ENCODE results near the gene KAT5. TPM values are rescaled to one million over a fixed set of nuclear protein-coding genes. Genes with fewer than 3 reads are reported as not detected.
"Not testable (repeated sequence)": the region's sequence is repeated elsewhere in the genome, so short reads cannot be mapped to it uniquely, and the experiment has no call there.

The KAT5 gene
- total RNA-seq, 1 donor from 2014 or later, result 21.0 TPM

- Histone ChIP-seq H3K27me3 (peaks cover 12% of the 10 kb centered on the region), H3K27ac (no peak overlapping the region), H3K9ac (no peak overlapping the region), H3K9me3 (ENCODE audit: low read depth) (no peaks in the 10 kb centered on the region), H3K36me3 (no peaks in the 10 kb centered on the region), H2AFZ (replicated peaks) (no peak overlapping the region), H4K20me1 (ENCODE audit: low read depth) (no peaks in the 10 kb centered on the region), H3K4me3 (no peak overlapping the region), H3K79me2 (ENCODE audit: low read depth) (no peaks in the 10 kb centered on the region), H3F3A (ENCODE audit: low read depth) (no peaks in the 10 kb centered on the region), H3K4me1 (no peaks in the 10 kb centered on the region), H3K4me2 (no peak overlapping the region)
- Mint-ChIP-seq H3K27ac (no peak overlapping the region), H3K36me3 (no peaks in the 10 kb centered on the region), H3K4me1 (peaks cover 4% of the 10 kb centered on the region), H3K27me3 (ENCODE audit: insufficient read depth, low read depth) (peaks cover 13% of the 10 kb centered on the region), H3K4me3 (no peak overlapping the region), H3K9me3 (no peaks in the 10 kb centered on the region)
- TF ChIP-seq EZH2 (IDR thresholded peaks at IDR 0.05), result no peak
- TF ChIP-seq EZH2phosphoT487 (IDR thresholded peaks at IDR 0.05), result no peak
- TF ChIP-seq CTCF (IDR thresholded peaks at IDR 0.05), result no peak
- no peak for DNase-seq (ENCODE audit: low spot score)
These were observed 26.1 kb upstream of the KAT5 start for GRCh38 chr11:65685981-65686380.

- H3K36me3 Mint-ChIP-seq; H3K27ac Mint-ChIP-seq; H3K9me3 ChIP-seq (ENCODE audit: low read depth); H3K36me3 ChIP-seq; H3K4me2 ChIP-seq; DNase-seq (ENCODE audit: low spot score); H3F3A ChIP-seq (ENCODE audit: low read depth); H3K4me1 Mint-ChIP-seq; H3K4me3 ChIP-seq; H3K79me2 ChIP-seq (ENCODE audit: low read depth); H4K20me1 ChIP-seq (ENCODE audit: low read depth); H3K9ac ChIP-seq; H3K27me3 ChIP-seq; H3K27me3 Mint-ChIP-seq (ENCODE audit: insufficient read depth, low read depth); H3K4me1 ChIP-seq; H3K4me3 Mint-ChIP-seq; H3K27ac ChIP-seq; H3K9me3 Mint-ChIP-seq: not testable (repeated sequence)
- H2AFZ ChIP-seq (replicated peaks), result peak overlapping the region; percentile 86
These were observed 20.2 kb upstream of the KAT5 start for GRCh38 chr11:65691847-65692246.

DNA sequence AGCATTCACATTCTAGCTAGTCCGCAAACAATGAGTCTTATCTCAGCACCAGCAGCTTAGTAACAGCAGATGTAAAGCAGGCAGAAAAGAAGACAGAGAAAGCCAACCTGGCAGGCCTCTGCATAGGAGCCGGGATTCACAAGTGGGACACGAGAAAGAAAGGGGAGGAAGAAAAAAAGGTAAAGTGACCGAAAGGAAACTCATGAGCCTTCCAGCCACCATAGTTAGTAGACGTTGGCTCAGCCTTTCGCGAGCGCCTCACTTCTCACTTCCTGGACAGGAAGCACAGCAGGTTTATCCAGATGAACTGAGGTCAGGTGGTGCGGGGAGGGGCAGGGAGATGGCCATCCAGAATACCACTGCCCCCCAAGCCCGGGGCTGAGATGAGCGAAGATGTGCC, 19.7 kb upstream of the KAT5 start:
- Mint-ChIP-seq H3K4me1 (peaks cover 9% of the 10 kb centered on the region), H3K27ac (peak overlapping the region; percentile 21), H3K36me3 (no peaks in the 10 kb centered on the region), H3K4me3 (peak overlapping the region; percentile 2), H3K9me3 (no peaks in the 10 kb centered on the region), H3K27me3 (ENCODE audit: insufficient read depth, low read depth) (peaks cover 9% of the 10 kb centered on the region)
- H3K4me2 ChIP-seq, result no peak overlapping the region
- H3K27ac ChIP-seq, result no peak overlapping the region
- H3K9ac ChIP-seq, result no peak overlapping the region
- DNase-seq (ENCODE audit: low spot score), result no peak
- no peaks in the 10 kb centered on the region for H3K79me2 ChIP-seq (ENCODE audit: low read depth)
- H3K36me3 ChIP-seq, result no peaks in the 10 kb centered on the region
- H2AFZ ChIP-seq (replicated peaks), result peak overlapping the region; percentile 86
- H3K4me3 ChIP-seq, result no peak overlapping the region
- H4K20me1 ChIP-seq (ENCODE audit: low read depth), result no peaks in the 10 kb centered on the region
- H3K9me3 ChIP-seq (ENCODE audit: low read depth), result no peaks in the 10 kb centered on the region
- no peaks in the 10 kb centered on the region for H3K27me3 ChIP-seq
- TF ChIP-seq CTCF (IDR thresholded peaks at IDR 0.05) (no peak), EZH2 (IDR thresholded peaks at IDR 0.05) (no peak)
- no peaks in the 10 kb centered on the region for H3K4me1 ChIP-seq
- peaks cover 4% of the 10 kb centered on the region for H3F3A ChIP-seq (ENCODE audit: low read depth)

- Histone ChIP-seq H3K9me3 (ENCODE audit: low read depth) (no peaks in the 10 kb centered on the region), H3K27ac (no peak overlapping the region), H3F3A (ENCODE audit: low read depth) (peaks cover 4% of the 10 kb centered on the region), H3K4me3 (no peak overlapping the region), H3K4me1 (no peaks in the 10 kb centered on the region), H3K79me2 (ENCODE audit: low read depth) (no peaks in the 10 kb centered on the region), H3K27me3 (peaks cover 6% of the 10 kb centered on the region), H3K9ac (no peak overlapping the region), H3K4me2 (no peak overlapping the region), H2AFZ (replicated peaks) (no peak overlapping the region), H3K36me3 (no peaks in the 10 kb centered on the region), H4K20me1 (ENCODE audit: low read depth) (no peaks in the 10 kb centered on the region)
- Mint-ChIP-seq H3K9me3 (peaks cover 7% of the 10 kb centered on the region), H3K36me3 (no peaks in the 10 kb centered on the region), H3K27ac (no peak overlapping the region), H3K4me1 (peaks cover 5% of the 10 kb centered on the region), H3K27me3 (ENCODE audit: insufficient read depth, low read depth) (peaks cover 13% of the 10 kb centered on the region), H3K4me3 (no peak overlapping the region)
- TF ChIP-seq EZH2phosphoT487 (IDR thresholded peaks at IDR 0.05) (no peak), EZH2 (IDR thresholded peaks at IDR 0.05) (no peak), CTCF (IDR thresholded peaks at IDR 0.05) (no peak)
- DNase-seq (ENCODE audit: low spot score), result no peak
These were observed 16.4 kb upstream of the KAT5 start for GRCh38 chr11:65695459-65696241.
